SK-N-SH (cell line): Measurements from ENCODE around the gene CAPN3. TPM values are rescaled to one million over a fixed set of nuclear protein-coding genes. Genes with fewer than 3 reads are reported as not detected.
A peak's percentile ranks its signal among the peaks of the same experiment; 100 is the strongest.

ENCODE experiments used
- CTCF ChIA-PET: fragments of 300-600, 350-600 bp; formaldehyde crosslinking; extraction: SDS; loops from one replicate; lab custom pipeline; 2021; lab: Yijun Ruan, JAX
- POLR2A ChIA-PET: fragments of 350-600 bp; sonication (Branson Sonifier 250); formaldehyde crosslinking; extraction: SDS; loops from one replicate; lab custom pipeline; 2020; ENCODE audit warnings: antibody characterized with exemption, inconsistent platforms; lab: Yijun Ruan, JAX
- DNase-seq: peaks from one replicate; pipeline ENCODE4 v3.0.0; 2012
- H2AFZ ChIP-seq: fragments of 200-600 bp; sonication (generic); 2 replicates; pipeline ENCODE4 v1.8.1; 2016; ENCODE audit warnings: antibody characterized with exemption, mild to moderate bottlenecking, low read depth
- H3F3A ChIP-seq: fragments of 200-600 bp; sonication (generic); replicated peaks from 2 replicates; pipeline ENCODE3; 2016; ENCODE audit warnings: antibody characterized with exemption, mild to moderate bottlenecking; ENCODE audit not compliant: insufficient read depth
- H3K27ac ChIP-seq, 2 experiments: fragments of 200-500 bp in 1 of 2; fragments of 200-600 bp in 1 of 2; sonication (Bioruptor generic) in 1 of 2; sonication (generic), shearing (Covaris generic) in 1 of 2; 2 replicates each; pipeline versions ENCODE4 v1.5.1 to v1.6.1; 2014 to 2016; ENCODE audit warnings: low read depth in 2 of 2, inconsistent platforms in 1 of 2, low read length in 1 of 2, mild to moderate bottlenecking in 1 of 2, mixed read lengths in 1 of 2
- H3K27me3 ChIP-seq: fragments of 200-600 bp; sonication (generic), shearing (Covaris generic); 2 replicates; pipeline ENCODE4 v1.6.1; 2016; ENCODE audit warnings: mixed run types; ENCODE audit not compliant: insufficient read depth
- H3K36me3 ChIP-seq, 2 experiments: fragments of 200-500 bp in 1 of 2; fragments of 200-600 bp in 1 of 2; sonication (Bioruptor generic) in 1 of 2; sonication (generic) in 1 of 2; replicated peaks in 1 of 2; 2 replicates each; pipeline versions ENCODE3 to v1.5.1; 2014 to 2016; ENCODE audit warnings: low read length in 1 of 2, mild to moderate bottlenecking in 1 of 2; ENCODE audit not compliant: insufficient read depth in 2 of 2, control insufficient read depth in 1 of 2
- H3K4me1 ChIP-seq, 2 experiments: fragments of 200-500 bp in 1 of 2; fragments of 200-600 bp in 1 of 2; sonication (Bioruptor generic) in 1 of 2; sonication (generic), shearing (Covaris generic) in 1 of 2; 2 replicates each; pipeline versions ENCODE4 v1.5.1 to v1.6.1; 2014 to 2016; ENCODE audit warnings: low read depth in 1 of 2, low read length in 1 of 2, mixed run types in 1 of 2; ENCODE audit not compliant: insufficient read depth in 2 of 2, control insufficient read depth in 1 of 2
- H3K4me2 ChIP-seq: fragments of 200-600 bp; sonication (generic), shearing (Covaris generic); 2 replicates; pipeline ENCODE4 v1.6.1; 2017; ENCODE audit warnings: mixed run types
- H3K4me3 ChIP-seq, 2 experiments: fragments of 200-500 bp in 1 of 2; fragments of 200-600 bp in 1 of 2; sonication (Bioruptor generic) in 1 of 2; sonication (generic), shearing (Covaris generic) in 1 of 2; 2 replicates each; pipeline versions ENCODE4 v1.5.1 to v1.8.1; 2014 to 2016; ENCODE audit warnings: low read depth in 2 of 2, inconsistent platforms in 1 of 2, low read length in 1 of 2, mild to moderate bottlenecking in 1 of 2, mixed read lengths in 1 of 2, moderate library complexity in 1 of 2
- H3K79me2 ChIP-seq: fragments of 200-600 bp; sonication (generic); 2 replicates; pipeline ENCODE4 v1.8.1; 2017; ENCODE audit warnings: mild to moderate bottlenecking; ENCODE audit not compliant: insufficient read depth
- H3K9ac ChIP-seq: fragments of 200-600 bp; sonication (generic); 2 replicates; pipeline ENCODE4 v1.6.1; 2017; ENCODE audit warnings: mixed run types
- H3K9me2 ChIP-seq: fragments of 200-600 bp; sonication (generic); 2 replicates; pipeline ENCODE4 v1.6.1; 2017; ENCODE audit warnings: mixed run types
- H3K9me3 ChIP-seq: fragments of 200-600 bp; sonication (generic); 2 replicates; pipeline ENCODE4 v1.6.1; 2017; ENCODE audit warnings: mixed run types, mild to moderate bottlenecking, moderate library complexity
- H4K20me1 ChIP-seq: fragments of 200-600 bp; sonication (generic); 2 replicates; pipeline ENCODE4 v1.6.1; 2017; ENCODE audit warnings: mild to moderate bottlenecking, mixed run types; ENCODE audit not compliant: insufficient read depth
- CTCF ChIP-seq: fragments of 200-600 bp; sonication (generic); IDR thresholded peaks from 2 replicates; pipeline ENCODE4 v1.6.1; 2017; ENCODE audit warnings: antibody characterized with exemption, mild to moderate bottlenecking, moderate library complexity
- EZH2phosphoT487 ChIP-seq: fragments of 200-600 bp; sonication (generic); IDR thresholded peaks from 2 replicates; pipeline ENCODE4 v1.6.1; 2017; ENCODE audit warnings: low read depth, mixed run types, mild to moderate bottlenecking, antibody characterized with exemption, moderate library complexity, borderline replicate concordance
- JUND ChIP-seq: IDR thresholded peaks from 2 replicates; pipeline ENCODE4 v1.4.0; 2012
- MAX ChIP-seq: IDR thresholded peaks from 2 replicates; pipeline ENCODE4 v1.4.0; 2012; ENCODE audit warnings: low read depth
- NFIC ChIP-seq: IDR thresholded peaks from 2 replicates; pipeline ENCODE4 v1.4.0; 2012; ENCODE audit warnings: borderline replicate concordance
- RCOR1 ChIP-seq: fragments of 150-350 bp; IDR thresholded peaks from 2 replicates; pipeline ENCODE4 v1.6.1; 2017; ENCODE audit warnings: antibody characterized with exemption, low read length
- SMC3 ChIP-seq: IDR thresholded peaks from 2 replicates; pipeline ENCODE4 v1.6.1; 2012; ENCODE audit warnings: low read depth, low read length, improper control_type of control experiment
- WGBS: methylation state at CpG from one replicate; pipeline ENCODE4 v1.1.6; 2017; ENCODE audit warnings: low lambda C conversion rate; 5-methylcytosine and 5-hydroxymethylcytosine counted together
- polyA plus RNA-seq, 3 experiments: library from polyadenylated mRNA; depleted of rRNA; stranded (reverse); fragments of >200 nt; gene quantifications; 2 replicates each; pipeline ENCODE4 v1.2.3, GENCODE V29; 2012
- TF ChIP-seq, protein P1 (sequence below): IDR thresholded peaks from 2 replicates; pipeline ENCODE4 v1.4.0; 2012; ENCODE audit warnings: low read depth, borderline replicate concordance

The CAPN3 gene
- polyA plus RNA-seq, 1 of the 3 experiments (the other 2 are of a cell fraction), result 1.8 TPM

GRCh38 chr15:42367041-42367440 is 7.7 kb downstream of the CAPN3 start (continued):
- TF ChIP-seq, protein P1, sequence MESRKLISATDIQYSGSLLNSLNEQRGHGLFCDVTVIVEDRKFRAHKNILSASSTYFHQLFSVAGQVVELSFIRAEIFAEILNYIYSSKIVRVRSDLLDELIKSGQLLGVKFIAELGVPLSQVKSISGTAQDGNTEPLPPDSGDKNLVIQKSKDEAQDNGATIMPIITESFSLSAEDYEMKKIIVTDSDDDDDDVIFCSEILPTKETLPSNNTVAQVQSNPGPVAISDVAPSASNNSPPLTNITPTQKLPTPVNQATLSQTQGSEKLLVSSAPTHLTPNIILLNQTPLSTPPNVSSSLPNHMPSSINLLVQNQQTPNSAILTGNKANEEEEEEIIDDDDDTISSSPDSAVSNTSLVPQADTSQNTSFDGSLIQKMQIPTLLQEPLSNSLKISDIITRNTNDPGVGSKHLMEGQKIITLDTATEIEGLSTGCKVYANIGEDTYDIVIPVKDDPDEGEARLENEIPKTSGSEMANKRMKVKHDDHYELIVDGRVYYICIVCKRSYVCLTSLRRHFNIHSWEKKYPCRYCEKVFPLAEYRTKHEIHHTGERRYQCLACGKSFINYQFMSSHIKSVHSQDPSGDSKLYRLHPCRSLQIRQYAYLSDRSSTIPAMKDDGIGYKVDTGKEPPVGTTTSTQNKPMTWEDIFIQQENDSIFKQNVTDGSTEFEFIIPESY, result no peak
- no peak for TF ChIP-seq JUND

- no peaks in the 10 kb centered on the region for H3K79me2 ChIP-seq
- no peaks in the 10 kb centered on the region for H3K4me1 ChIP-seq
- H3K4me2 ChIP-seq, result no peak overlapping the region
- no peak overlapping the region for H2AFZ ChIP-seq
- H3K9me2 ChIP-seq, result no peaks in the 10 kb centered on the region
- H3K36me3 ChIP-seq, result no peaks in the 10 kb centered on the region
- no peak overlapping the region for H3K27ac ChIP-seq
- TF ChIP-seq MAX (no peak), NFIC (no peak), RCOR1 (no peak), SMC3 (no peak)
- no peaks in the 10 kb centered on the region for H4K20me1 ChIP-seq
- ChIA-PET POLR2A (no interaction called here), CTCF (interaction anchor here (0.9 to 1.4 kb wide), 3 partner anchors 10 to 45 kb away, joined by 3 to 4 read pairs (median 4); no protein-coding TSS in a partner anchor)
- no peaks in the 10 kb centered on the region for H3F3A ChIP-seq
- H3K4me3 ChIP-seq, result no peak overlapping the region
- no peaks in the 10 kb centered on the region for H3K9me3 ChIP-seq
- DNase-seq, result no peak
- H3K9ac ChIP-seq, result no peak overlapping the region
- H3K27me3 ChIP-seq, result no peaks in the 10 kb centered on the region
- WGBS, result 44% methylated on average over 3 of the region's 3 CpGs
Measured at GRCh38 chr15:42368096-42368495, 8.8 kb downstream of the CAPN3 start.

- no peaks in the 10 kb centered on the region for H3K9me2 ChIP-seq
- no peak for DNase-seq
- CTCF ChIA-PET, result no interaction called here
- no peaks in the 10 kb centered on the region for H3K79me2 ChIP-seq
- no peaks in the 10 kb centered on the region for H3K27me3 ChIP-seq
- no peak overlapping the region for H3K4me2 ChIP-seq
- H3K9me3 ChIP-seq, result no peaks in the 10 kb centered on the region
- H2AFZ ChIP-seq, result no peak overlapping the region
- no peaks in the 10 kb centered on the region for H4K20me1 ChIP-seq
- H3K9ac ChIP-seq, result no peak overlapping the region
- H3K36me3 ChIP-seq, result no peaks in the 10 kb centered on the region
- TF ChIP-seq CTCF, result peak; percentile 22; the same call in 1 of the 2 replicates
- TF ChIP-seq EZH2phosphoT487, result no peak
- no peaks in the 10 kb centered on the region for H3F3A ChIP-seq
- no peak overlapping the region for H3K4me3 ChIP-seq
- H3K27ac ChIP-seq, result no peak overlapping the region
- WGBS, result 47% methylated on average over 2 of the region's 2 CpGs
- POLR2A ChIA-PET, result no interaction called here
- H3K4me1 ChIP-seq, result no peaks in the 10 kb centered on the region
Measured at GRCh38 chr15:42371096-42371495, 11.8 kb downstream of the CAPN3 start.
